SK-N-DZ (cell line): Measurements from ENCODE around the gene PRPF19.
"Not testable (repeated sequence)": the region's sequence is repeated elsewhere in the genome, so short reads cannot be mapped to it uniquely, and the experiment has no call there.

Experiments used
- DNase-seq: peaks from one replicate; pipeline ENCODE4 v3.0.0-alpha.2; 2015; ENCODE audit warnings: low spot score

Gene PRPF19

DNA sequence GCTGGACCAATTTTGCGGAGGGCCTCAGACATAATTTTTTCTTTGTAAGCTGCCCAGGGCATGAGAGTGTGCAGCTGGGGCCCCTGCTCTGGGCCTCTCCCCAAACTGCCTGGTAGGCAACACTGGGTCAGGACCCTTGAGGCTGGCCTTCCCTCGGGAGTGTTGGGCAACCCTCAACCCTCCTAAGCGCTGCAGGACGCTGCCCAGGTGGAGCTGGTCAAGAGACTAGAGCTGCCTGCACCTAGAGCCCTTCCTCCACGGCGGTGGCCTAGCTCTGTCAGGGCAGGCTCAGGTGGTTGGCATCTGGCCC, 17.4 kb upstream of the PRPF19 start:
- no peak for DNase-seq

DNA sequence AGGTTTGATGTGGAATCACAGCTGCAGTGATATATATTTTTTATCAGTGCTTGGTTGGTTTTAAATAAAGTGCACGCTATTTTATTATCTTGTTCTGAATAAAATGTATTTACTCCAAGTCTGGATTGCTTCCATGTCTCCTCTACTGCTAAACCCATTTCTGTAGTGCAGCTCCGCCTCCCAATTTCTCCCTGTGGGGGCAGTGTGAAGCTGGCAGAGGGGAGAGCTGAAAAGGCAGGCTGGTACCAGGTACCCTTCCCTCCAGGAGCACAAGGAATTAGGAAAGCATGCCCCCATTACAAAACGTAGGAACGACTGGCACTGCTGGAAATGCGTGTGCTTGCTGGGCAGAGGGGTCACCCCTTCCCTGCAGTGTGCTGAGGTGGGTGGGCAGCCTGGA, 16.9 kb upstream of the PRPF19 start:
- DNase-seq: no peak

DNA sequence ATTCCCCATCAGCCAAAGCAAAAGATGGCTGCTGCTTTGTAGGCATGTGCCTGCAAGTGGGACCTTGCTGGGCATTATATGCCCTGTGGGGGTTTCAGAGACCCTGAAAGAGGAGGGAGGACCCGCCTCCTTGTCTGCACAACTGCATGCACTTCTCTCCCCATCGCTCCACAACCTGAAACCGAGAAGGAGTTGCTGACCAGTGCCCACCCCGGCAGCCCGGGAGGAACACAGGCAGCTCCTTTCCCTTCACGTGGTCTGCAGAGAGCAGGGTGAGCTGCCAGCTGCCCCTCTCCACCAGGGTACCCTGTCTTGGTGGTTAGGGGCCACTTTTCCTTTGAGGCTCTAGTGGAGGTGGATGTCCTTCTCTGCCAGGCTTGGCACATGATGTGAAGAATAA, 16.5 kb upstream of the PRPF19 start:
- DNase-seq: no peak

DNA sequence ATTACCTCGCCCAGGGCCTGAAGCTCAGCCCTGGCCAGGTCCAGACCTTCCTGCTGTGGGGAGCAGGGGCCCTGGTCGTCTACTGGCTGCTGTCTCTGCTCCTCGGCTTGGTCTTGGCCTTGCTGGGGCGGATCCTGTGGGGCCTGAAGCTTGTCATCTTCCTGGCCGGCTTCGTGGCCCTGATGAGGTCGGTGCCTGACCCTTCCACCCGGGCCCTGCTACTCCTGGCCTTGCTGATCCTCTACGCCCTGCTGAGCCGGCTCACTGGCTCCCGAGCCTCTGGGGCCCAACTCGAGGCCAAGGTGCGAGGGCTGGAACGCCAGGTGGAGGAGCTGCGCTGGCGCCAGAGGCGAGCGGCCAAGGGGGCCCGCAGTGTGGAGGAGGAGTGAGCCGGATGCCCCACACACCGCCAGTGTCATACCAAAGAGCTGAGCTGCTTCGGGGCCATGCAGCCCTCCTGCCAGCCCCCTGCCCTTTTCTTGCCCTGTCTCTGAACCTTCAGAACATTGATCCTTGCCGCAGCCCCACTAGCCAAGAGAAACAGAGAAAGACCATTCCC, 15.5 kb upstream of the PRPF19 start:
- no peak for DNase-seq

DNA sequence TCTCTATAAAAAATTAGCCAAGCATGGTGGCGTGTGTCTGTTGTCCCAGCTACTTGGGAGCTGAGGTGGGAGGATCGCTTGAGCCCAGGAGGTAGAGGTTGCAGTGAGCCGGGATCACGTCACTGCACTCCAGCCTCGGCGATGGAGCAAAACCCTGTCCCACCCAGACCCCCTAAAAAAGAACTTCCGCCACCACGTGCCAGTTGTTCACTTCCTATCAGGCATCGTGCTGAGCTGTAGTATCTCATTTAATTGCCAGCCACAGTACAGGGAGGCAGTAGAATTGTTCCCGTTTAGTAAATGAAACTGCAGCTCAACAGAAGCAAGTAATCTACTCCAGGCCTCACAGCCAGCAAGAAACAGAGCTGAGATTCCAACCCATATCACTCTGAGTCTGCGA, 14.9 kb upstream of the PRPF19 start:
- no peak for DNase-seq

DNA sequence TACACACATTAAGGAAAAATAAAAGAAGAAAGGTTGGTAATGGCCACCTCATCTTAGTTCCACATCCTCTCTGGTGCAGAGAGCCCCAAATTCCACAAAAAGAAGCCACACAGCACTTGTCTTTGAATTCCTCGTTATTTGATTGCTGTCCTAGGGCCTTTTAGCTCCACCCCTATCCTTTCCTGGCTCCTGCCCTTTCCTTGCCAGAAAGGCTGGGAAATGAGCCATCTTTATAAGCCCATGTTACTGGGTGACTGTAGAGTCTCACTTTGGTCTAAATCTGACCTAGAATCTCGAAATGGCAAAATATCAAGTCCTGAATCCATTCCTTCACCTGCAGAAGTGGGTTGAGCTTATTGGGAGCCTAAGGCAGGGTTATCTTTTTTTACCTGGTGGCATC, 13.6 kb upstream of the PRPF19 start:
- DNase-seq: no peak

DNA sequence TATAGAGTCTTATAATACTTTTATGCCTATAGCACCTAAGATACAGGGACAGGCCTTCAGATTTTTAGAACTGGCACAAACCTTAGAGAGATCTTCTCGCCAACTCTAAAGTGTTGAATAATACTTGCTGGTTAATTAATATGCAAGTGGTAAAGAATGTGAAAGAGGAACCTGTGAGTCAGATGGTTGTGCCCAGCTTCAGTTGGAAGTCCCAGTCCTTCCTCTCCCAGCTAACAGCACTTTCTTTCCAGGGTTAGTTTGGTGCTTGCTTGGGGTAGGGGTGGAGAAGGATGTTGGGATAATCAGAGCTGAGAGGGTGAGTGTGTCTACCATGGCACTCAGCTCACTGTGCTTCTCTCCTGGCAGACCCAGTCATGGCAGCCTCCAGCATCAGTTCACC, 12.9 kb upstream of the PRPF19 start:
- DNase-seq: no peak

DNA sequence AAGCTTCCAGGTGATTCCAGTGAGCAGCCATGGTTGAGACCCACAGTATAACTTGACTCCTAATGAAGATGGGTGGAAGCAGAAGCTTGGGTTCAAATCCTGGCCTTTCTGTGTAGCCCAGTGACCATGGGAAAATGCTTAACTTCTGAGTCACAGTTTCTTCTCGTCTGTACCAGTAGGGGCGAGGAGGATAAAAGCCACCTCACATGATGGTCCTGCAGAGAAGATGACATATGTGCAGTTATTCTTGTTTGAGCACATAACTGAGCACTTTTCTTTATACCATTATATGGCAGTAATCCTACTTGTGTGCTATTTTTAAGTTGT, 12.5 kb upstream of the PRPF19 start:
- no peak for DNase-seq

DNA sequence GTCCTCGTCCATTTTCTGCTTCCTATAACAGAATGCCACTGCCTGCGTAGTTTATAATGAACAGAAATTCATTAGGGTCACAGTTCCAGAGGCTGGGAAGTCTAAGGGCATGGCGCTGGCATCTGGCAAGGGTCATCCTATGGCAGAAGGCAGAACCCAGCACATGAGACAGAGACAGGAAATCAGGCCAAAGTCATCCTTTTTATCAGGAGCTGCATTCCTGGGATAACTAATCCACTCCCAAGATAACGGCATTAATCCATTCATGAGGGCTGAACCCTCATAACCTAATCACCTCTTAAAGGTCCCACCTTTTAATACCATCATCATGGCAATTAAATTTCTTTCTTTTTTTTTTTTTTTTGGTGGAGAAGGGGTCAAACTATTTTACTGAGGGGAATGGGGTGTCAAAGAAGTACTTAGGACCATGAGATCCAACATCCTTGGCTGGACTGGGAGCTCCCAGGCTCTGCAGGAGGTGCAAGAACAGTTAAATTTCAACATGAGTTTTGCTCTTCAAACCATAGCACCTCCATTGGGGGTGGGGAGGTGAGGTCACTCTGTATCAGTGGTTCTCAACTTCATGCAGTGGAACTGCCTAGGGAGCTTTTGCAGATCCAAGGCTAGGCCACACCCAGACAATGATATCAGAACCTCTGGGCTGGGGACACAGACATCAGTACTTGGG, 12.0 kb upstream of the PRPF19 start:
- DNase-seq: no peak

DNA sequence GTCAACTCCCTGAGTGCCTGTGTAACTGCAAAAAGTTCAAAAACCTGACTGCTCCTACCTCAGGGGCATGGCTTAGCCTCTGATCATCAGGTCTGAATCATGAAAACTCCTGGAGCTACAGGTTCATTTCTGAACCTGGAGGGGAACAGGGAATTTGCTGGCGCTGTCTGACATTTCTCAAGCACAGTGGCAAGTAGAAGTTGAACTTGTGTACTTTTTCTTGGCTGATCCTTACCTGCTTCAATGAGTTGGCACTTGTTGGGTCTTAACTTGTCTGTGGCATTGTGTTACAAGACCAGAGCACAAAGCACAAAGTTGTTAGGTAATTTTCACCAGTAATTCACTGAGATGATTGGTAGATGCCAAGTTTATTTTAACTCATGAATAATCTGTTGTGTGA, 10.9 kb upstream of the PRPF19 start:
- DNase-seq: no peak

DNA sequence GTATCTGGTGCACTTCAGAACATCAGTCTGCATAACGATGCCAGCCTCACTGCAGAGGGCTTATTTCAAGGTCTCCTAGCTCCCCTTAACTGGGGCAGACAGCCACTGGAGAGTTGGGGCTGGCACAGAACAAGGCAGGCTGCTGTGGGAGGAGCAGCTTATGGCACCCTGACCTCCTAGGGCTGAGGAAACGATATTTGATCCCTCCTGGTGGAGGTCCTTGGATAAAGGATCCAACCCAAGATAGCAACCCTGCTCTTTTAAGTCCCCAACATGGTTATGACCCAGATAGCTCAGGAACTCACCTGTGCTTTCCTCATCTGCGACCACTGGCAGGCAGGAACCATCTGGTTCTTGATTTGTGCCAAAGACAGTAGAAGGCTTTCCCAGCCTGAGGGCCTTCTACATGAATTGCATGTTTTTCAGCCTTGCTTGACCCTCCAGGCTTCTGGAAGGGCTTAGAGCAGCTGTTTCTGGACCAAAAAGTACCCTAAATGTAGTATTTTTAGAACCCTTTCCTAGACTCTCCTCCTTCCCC, 10.4 kb upstream of the PRPF19 start:
- no peak for DNase-seq

DNA sequence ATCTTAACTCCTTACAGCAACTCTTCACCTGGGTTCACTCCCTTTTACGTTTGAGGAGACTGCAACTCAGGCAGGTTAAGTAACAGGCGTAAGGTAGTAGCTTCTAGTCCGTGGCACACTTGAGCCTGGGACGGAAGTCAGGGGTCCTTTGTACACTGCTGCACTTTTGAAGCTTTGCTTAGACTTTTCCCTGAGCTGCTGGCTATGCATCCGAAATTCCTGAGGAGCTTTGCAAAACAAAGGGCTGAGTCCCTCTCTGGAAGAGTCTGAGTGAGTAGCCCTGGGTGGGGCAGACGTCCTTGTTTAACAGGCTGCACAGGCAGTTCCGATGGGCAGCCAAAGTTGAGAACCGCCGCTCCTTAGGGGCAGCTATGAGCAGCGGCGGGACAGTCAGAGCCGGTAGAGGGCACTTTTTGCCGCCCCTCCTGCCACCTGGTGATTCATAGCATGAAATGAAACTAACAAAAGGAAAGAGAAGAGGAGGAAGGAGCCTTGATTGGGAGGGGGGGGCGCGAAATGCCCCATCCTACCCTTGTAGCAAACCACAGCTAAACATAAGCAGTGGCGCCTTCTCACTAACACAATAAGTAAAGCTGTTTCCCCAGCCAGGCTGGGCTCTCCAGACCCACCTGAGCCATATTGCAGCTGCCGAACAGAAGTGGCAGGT, 9.0 kb upstream of the PRPF19 start:
- no peak for DNase-seq

DNA sequence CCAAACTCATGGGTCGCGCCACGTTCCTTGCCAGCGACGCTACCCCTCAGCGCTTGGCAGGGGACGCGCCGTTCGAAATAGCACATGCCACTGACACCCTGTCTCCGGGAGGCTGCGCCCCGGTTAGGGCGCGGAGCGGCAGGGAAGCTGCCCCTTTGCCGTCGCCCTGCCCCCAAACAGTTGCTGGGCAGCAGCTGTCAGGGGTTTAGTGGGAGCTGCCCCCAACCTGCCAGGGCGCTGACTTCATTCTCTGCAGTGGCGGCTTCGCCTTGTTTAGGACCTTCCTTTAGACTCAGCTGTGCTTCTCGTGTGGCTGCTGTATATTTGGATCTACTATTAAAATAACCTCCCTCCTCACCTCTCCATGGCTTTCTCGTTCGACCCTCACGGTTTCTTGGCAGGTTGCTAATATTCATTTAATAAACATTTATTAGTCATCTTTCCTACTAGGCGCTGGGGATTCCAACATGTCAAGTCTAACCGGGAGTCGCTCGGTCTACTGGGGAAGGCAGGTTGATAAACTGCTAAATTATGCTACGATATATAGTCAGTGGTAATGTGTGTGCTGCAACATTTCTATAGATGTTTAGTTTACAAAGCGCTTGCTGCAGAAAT, 8.4 kb upstream of the PRPF19 start:
- DNase-seq: no peak

DNA sequence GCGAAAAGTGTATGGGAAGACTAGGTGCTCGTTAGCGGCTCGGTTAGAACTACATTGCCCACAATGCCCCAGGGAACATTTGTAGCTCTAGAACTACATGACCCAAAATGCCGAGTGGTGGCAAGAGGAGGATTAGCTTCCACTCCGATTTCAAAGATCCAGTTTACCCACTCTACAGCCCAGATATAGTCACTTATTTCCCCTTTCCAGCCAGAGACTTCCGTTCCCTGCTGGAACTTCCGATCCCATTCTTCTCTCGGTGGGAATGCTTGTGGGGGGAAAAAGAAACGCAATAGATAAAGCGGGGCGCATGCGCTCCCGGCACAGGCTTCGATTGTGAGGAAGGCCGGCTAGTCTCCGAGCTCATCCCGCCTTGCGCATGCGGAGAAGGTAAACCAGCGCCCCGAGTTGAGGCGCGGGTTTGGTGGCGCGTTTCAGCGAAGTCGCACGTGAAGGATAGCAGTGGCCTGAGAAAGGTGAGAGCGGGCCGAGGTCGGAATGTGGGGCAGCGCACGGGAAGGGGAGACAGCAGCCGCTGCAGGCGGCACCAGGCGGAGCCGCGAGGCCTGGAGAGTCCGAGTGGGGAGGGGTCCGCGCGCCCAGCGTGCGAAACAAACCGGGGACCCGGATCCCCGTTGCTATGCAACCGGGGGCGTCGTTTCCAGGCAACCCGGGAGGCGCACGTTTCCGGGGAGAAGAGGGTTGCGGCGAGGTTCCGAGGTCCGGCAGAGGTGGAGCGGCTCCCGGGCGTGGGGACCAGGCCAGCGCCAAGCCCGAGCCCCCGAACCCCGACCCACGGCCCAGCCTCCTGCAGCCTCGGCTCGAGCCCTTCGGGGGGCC, 7.6 kb upstream of the PRPF19 start, which contains the start of gene TMEM109:
TMEM109 (plus strand) TSS at position 366 of the 840 bp plus-strand sequence. CDS start 5,536 bp downstream, outside the sequence.
- peak; percentile 94 for DNase-seq

DNA sequence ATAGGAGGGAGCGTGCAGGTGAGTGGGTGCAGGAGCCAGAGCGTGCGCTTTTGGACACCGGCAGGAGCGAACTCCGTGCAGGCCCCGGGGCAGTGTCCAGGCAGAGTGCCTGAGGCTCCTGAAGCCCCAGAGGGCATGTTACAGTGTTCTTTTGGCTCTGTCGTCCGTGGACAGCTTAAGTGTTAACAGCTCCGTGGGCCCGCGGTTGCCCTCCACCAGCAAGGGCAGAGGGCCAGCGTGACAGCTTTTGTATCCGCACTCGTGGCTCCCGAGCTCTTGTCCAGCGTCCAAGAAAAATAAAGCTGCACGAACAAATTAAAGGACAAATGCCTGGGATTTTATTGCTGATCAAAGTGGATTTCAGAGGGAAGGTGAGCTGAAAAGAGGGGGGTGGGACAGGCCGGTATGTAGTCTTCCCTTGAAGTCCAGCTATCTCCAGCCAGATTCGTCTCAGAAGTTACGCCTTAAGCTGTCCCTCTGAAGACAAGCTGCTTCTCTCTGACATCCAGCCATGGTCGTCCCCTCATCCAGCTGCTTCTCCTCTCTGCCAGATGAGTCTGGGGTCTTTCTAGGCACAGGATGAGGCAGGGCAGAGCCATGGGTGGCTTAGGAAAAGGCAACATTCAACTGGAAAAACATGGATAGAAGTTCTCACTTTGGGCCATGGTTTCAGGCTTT, 6.6 kb upstream of the PRPF19 start:
- DNase-seq: no peak

DNA sequence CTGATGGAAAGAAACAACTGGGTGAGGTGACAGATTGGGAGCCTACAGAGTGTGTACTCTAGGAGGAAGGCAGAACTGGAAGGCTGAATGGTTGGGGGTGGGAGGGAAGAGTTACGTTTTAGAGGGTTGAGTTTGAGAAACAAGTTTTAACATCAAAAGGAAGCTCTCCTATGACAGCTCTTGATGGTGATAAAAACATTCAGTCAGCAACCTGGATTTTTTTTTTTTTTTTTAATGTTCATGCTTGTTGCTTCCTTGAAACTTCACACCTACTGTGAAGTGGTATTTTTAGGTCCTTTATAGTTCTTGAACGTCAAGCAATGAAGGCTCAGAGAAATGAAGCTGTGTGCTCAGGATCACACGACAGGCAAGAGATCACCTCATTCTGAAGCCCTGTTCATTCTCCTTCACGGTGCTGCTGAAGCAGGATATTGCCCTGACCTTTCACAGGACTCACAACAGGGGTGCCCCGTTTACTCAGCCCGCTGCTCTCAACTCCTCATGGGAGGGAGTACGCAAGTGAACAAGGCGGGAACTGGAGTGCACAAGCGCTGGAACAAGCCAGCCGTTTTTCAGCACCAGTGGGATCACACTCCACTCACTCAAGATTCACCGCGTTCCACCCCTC, 6.0 kb upstream of the PRPF19 start:
- DNase-seq: no peak

DNA sequence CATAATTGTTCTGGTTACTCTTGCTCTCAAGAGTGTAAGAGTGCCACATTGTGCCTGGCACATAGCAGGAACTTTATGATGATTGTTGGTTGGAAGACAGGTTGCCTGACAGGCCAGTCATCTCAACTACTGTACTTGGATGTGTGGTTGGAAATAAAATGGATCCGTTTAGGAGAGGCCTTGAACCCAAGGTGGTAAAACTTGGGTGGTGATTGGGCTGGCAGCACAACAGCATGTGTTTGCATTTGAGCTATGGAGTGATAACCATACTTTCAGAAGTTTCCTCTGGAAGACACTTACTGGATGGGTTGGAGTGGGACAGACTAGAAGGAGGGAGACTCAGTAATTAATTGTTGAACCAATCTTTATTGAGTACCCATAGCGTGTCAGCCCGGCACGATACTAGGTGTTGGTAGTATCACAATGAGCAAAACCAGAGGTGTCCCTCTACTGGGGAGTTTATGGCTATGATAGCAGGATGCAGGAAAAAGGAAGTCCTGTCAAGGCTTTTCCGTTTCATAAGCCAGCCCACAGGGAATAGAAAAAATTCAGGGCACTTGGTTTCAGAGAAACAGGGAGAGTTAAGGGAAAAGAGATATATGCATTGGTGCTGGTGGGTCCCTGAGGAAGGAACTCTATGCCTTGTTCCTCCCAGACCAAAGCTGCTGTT, 4.5 kb upstream of the PRPF19 start:
- no peak for DNase-seq

DNA sequence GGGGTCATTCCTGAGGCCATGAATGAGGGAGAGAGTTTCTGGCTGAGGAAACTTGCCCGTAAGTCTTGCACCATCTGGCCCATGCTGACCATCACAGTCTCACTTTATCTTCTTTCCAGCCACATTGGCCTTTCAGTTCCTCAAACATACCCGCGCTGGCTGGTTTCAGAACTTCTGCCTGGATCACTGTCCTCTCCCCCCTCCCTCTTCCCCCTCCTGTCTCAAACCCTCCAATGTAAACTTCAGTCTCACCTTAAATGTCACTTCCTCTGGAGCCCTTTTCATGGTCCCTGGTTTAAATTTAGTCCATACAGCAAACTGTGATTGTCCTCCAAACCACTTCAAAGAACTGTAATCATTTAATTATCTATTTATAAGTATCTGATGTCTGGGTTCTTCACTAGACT, 3.9 kb upstream of the PRPF19 start:
- DNase-seq: no peak

DNA sequence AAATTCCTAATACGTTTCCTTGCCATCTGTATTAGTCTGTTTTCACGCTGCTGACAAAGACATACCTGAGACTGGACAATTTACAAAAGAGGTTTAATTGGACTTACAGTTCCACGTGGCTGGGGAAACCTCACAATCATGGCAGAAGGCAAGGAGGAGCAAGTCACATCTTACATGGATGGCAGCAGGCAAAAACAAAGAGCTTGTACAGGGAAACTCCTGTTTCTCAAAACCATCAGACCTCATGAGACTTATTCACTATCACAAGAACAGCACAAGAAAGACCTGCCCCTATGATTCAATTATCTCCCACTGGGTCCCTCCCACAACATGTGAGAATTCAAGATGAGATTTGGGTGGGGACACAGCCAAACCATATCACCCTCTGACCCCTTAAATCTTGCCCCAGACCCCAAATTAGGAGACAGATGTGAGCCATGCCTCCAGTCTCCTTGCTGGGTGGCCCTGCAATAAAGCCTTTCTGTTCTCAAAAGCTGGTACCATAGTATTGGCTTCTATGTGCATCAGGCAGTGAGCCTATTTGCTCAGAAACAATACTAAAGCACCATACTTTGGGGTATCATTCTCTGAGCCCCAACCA, 3.4 kb upstream of the PRPF19 start:
- DNase-seq: not testable (repeated sequence)

DNA sequence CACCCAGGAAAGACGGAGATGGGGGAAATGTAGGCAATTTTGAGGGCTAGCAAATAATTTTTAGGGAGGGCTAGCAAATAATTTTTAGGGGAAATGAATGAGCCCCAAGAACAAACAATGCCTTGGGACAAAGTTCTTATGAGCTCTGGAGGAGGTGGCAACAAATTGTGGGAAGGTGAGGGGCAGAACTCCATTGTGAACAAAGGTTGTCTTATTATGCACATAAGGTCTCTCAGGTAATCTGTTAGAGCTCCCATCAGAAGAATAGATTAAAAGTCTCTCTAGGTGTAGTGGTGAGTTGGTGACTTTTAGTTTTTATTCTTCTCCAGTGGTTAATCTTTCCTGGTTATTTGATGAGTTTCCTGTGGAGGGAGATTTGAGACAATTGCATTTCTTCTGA, 2.4 kb upstream of the PRPF19 start:
- no peak for DNase-seq
